ENCODE results near the gene HES7. TPM values are rescaled to one million over a fixed set of nuclear protein-coding genes. Genes with fewer than 3 reads are reported as not detected.
A peak's percentile ranks its signal among the peaks of the same experiment; 100 is the strongest.

The HES7 gene
- total RNA-seq, 1 experiment from 2014 or later: 0.61 TPM

DNA sequence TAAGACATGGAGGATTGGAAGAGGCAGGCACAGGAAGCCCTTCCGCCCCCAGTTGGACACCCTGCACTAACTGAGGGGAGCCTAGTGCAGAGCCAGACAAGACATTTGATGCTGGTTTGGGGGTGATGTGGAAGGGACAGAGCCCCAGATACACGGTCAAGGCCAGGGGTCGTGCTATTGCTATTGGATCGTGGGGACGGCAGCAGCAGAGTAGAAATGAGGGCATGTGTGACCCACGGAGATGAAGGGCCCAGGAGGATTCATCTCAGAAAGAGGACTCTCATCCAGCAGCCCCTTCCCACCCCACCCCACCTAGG is 40.9 kb upstream of the HES7 start:
- H2AFZ ChIP-seq (ENCODE audit: low read depth, low read length, poor library complexity, severe bottlenecking): peak overlapping the region; percentile 67
- peaks cover 4 to 7% of the 10 kb centered on the region in 2 experiments; a peak in 3 of 4 replicates for H3K36me3 ChIP-seq (ENCODE audit: control insufficient read depth in 1 of 2, insufficient read depth in 2 of 2, low read length in 2 of 2)
- ATAC-seq: no peak
- peak overlapping the region; percentile 52 for H3K27ac ChIP-seq (ENCODE audit: low read depth, low read length)
- H3K4me1 ChIP-seq (ENCODE audit: control insufficient read depth in 1 of 2, insufficient read depth in 2 of 2, low read length in 2 of 2): peaks cover 33 to 45% of the 10 kb centered on the region in 2 experiments
- ChIA-PET POLR2A (interaction anchor here (1.8 kb wide), 1 partner anchor 9 kb away, joined by 28 read pairs; no protein-coding TSS in a partner anchor), CTCF (no interaction called here), RAD21 (ENCODE audit: low non-redundant PET in 1 of 2, low total read pairs in 2 of 2, uncharacterized antibody in 2 of 2, unreplicated experiment in 2 of 2) (no interaction called here)
- intact Hi-C loops (cut with micrococcal nuclease): no loop called here
- TF ChIP-seq SRF (IDR thresholded peaks at IDR 0.05; ENCODE audit: low read depth) (no peak), ELF1 (IDR thresholded peaks at IDR 0.05; ENCODE audit: borderline replicate concordance, low read depth) (no peak), POLR2A (IDR thresholded peaks at IDR 0.05; ENCODE audit: borderline replicate concordance, extremely low read depth, insufficient read depth, insufficient read length) (no peak), CTCF (IDR thresholded peaks at IDR 0.05 in 2 of 3, conservative IDR thresholded peaks at IDR 0.05 in 1 of 3; ENCODE audit: borderline replicate concordance in 1 of 3, insufficient read depth in 1 of 3, low read depth in 2 of 3, low read length in 2 of 3) (no peak), RAD21 (IDR thresholded peaks at IDR 0.05; ENCODE audit: low read depth) (no peak), CBX3 (IDR thresholded peaks at IDR 0.05; ENCODE audit: low read depth) (no peak)
- peak overlapping the region; percentile 99; the same call in 1 of the 2 replicates for H3K4me2 ChIP-seq (ENCODE audit: low read length)
- H3K9ac ChIP-seq (ENCODE audit: low read length): peak overlapping the region; percentile 100; the same call in 1 of the 2 replicates
- H3K9me3 ChIP-seq (ENCODE audit: control insufficient read depth in 1 of 2, insufficient read depth in 1 of 2, low read depth in 1 of 2, low read length in 2 of 2): no peaks in the 10 kb centered on the region
- peak overlapping the region in 1 of 2 experiments; percentile 15; a peak in 1 of 4 replicates for H3K4me3 ChIP-seq (replicated peaks in 1 of 2; ENCODE audit: low read depth in 1 of 2, low read length in 2 of 2)
- DNase-seq (ENCODE audit: low read depth, low spot score): no peak
- H3K27me3 ChIP-seq (ENCODE audit: insufficient read depth, low read length): no peaks in the 10 kb centered on the region
- no peaks in the 10 kb centered on the region for H3K9me2 ChIP-seq (ENCODE audit: insufficient read depth)
- no TSS peak for BruUV-seq (replicated peaks)
- H4K20me1 ChIP-seq (ENCODE audit: insufficient read depth): no peaks in the 10 kb centered on the region
- H3K79me2 ChIP-seq (ENCODE audit: insufficient read depth, low read length): peaks cover 27% of the 10 kb centered on the region

DNA sequence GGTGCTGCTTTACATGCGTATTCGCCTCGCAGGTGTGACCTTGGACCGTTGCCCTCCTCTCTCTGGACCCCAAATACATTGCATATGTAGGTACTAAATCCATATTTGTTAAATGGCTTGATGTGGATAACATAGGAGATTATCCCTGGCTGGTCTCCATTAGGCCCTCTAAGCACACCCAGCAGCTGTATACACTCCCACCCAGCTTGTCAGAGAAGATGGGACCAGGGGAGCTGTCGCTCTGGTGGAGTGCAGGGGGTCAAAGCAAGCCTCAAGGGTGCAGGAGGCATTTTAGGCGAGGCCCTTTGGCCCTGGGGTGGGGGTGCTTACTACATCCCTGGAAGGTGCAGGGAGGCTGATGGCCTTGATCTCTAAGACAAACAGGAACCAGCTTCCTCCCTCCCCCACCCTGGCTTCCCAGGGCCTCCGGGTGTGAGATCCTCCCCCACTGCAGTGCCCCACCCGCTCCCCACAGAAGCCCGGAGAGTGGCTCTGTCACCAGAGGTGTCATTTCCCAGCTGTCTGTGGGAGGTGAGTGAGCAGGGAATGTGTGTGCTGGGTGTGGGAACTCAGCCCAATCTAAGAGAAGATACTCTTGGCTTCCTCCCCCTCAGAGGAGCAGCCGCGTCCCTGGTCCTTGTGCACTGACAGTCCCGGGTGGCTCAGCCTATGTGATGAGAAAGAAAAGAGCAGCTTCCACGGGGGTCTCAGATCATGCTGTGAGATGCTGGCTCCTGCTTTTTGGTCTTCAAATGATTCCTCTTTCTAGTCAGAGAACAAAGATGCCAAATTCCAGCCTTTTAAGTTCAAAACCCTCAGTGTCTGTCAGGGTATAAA is 40.3 kb upstream of the HES7 start:
- ChIA-PET RAD21 (ENCODE audit: low non-redundant PET in 1 of 2, low total read pairs in 2 of 2, uncharacterized antibody in 2 of 2, unreplicated experiment in 2 of 2) (no interaction called here), CTCF (no interaction called here), POLR2A (interaction anchor here (1.8 kb wide), 1 partner anchor 9 kb away, joined by 28 read pairs; no protein-coding TSS in a partner anchor)
- H3K4me1 ChIP-seq (ENCODE audit: control insufficient read depth in 1 of 2, insufficient read depth in 2 of 2, low read length in 2 of 2): peaks cover 33 to 50% of the 10 kb centered on the region in 2 experiments
- no peaks in the 10 kb centered on the region for H4K20me1 ChIP-seq (ENCODE audit: insufficient read depth)
- peaks cover 33% of the 10 kb centered on the region for H3K79me2 ChIP-seq (ENCODE audit: insufficient read depth, low read length)
- no peaks in the 10 kb centered on the region for H3K9me2 ChIP-seq (ENCODE audit: insufficient read depth)
- H3K9ac ChIP-seq (ENCODE audit: low read length): peak overlapping the region; percentile 100
- intact Hi-C loops (cut with micrococcal nuclease): no loop called here
- TF ChIP-seq SP1 (IDR thresholded peaks at IDR 0.05; ENCODE audit: low read depth) (no peak), TCF7L2 (IDR thresholded peaks at IDR 0.05; ENCODE audit: borderline replicate concordance, extremely low read depth, insufficient read depth, insufficient read length) (peak; percentile 45), ZFX (IDR thresholded peaks at IDR 0.05) (0 out of 2 replicates have a peak, but pooled peaks have one; percentile 5)
- TF ChIP-seq, protein P1, sequence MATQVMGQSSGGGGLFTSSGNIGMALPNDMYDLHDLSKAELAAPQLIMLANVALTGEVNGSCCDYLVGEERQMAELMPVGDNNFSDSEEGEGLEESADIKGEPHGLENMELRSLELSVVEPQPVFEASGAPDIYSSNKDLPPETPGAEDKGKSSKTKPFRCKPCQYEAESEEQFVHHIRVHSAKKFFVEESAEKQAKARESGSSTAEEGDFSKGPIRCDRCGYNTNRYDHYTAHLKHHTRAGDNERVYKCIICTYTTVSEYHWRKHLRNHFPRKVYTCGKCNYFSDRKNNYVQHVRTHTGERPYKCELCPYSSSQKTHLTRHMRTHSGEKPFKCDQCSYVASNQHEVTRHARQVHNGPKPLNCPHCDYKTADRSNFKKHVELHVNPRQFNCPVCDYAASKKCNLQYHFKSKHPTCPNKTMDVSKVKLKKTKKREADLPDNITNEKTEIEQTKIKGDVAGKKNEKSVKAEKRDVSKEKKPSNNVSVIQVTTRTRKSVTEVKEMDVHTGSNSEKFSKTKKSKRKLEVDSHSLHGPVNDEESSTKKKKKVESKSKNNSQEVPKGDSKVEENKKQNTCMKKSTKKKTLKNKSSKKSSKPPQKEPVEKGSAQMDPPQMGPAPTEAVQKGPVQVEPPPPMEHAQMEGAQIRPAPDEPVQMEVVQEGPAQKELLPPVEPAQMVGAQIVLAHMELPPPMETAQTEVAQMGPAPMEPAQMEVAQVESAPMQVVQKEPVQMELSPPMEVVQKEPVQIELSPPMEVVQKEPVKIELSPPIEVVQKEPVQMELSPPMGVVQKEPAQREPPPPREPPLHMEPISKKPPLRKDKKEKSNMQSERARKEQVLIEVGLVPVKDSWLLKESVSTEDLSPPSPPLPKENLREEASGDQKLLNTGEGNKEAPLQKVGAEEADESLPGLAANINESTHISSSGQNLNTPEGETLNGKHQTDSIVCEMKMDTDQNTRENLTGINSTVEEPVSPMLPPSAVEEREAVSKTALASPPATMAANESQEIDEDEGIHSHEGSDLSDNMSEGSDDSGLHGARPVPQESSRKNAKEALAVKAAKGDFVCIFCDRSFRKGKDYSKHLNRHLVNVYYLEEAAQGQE (IDR thresholded peaks at IDR 0.05; ENCODE audit: low read depth): no peak
- H3K36me3 ChIP-seq (ENCODE audit: control insufficient read depth in 1 of 2, insufficient read depth in 2 of 2, low read length in 2 of 2): peaks cover 4 to 13% of the 10 kb centered on the region in 2 experiments; a peak in 3 of 4 replicates
- H2AFZ ChIP-seq (ENCODE audit: low read depth, low read length, poor library complexity, severe bottlenecking): peak overlapping the region; percentile 67
- BruUV-seq (replicated peaks): no TSS peak
- H3K4me3 ChIP-seq (replicated peaks in 1 of 2; ENCODE audit: low read depth in 1 of 2, low read length in 2 of 2): peak overlapping the region in 1 of 2 experiments; percentile 15; a peak in 2 of 4 replicates
- DNase-seq (ENCODE audit: low read depth, low spot score) (no peak), ATAC-seq (peak; percentile 48)
- no peaks in the 10 kb centered on the region for H3K9me3 ChIP-seq (ENCODE audit: control insufficient read depth in 1 of 2, insufficient read depth in 1 of 2, low read depth in 1 of 2, low read length in 2 of 2)
- peak overlapping the region; percentile 99 for H3K4me2 ChIP-seq (ENCODE audit: low read length)
- H3K27ac ChIP-seq (ENCODE audit: low read depth, low read length): peak overlapping the region; percentile 52
- H3K27me3 ChIP-seq (ENCODE audit: insufficient read depth, low read length): no peaks in the 10 kb centered on the region
